Measurements from ENCODE around the gene CAMTA1. TPM values are rescaled to one million over a fixed set of nuclear protein-coding genes. Genes with fewer than 3 reads are reported as not detected.

The CAMTA1 gene
- total RNA-seq, 3 donors from 2014 or later, result 73.4 to 114 (median 82.6) TPM

GRCh38 chr1:7669559-7670311, 884.5 kb downstream of the CAMTA1 start:
- ATAC-seq, result peak; percentile 67

GRCh38 chr1:7670334-7671145, 885.3 kb downstream of the CAMTA1 start:
- intact Hi-C loops (cut with DNase I, micrococcal nuclease), result no loop called here
- no peak for ATAC-seq

More at GRCh38 chr1:7669559-7670311, 884.5 kb downstream of the CAMTA1 start:
- H3K36me3 ChIP-seq (ENCODE audit: low read depth), result no peaks in the 10 kb centered on the region
- intact Hi-C loops (cut with DNase I, micrococcal nuclease), result loop anchor here in 1 of 2 donors (10.0 kb wide), 1 partner anchor 235 kb away; no protein-coding TSS in a partner anchor
- H3K9me3 ChIP-seq, result no peaks in the 10 kb centered on the region
- peak; percentile 59 for TF ChIP-seq CTCF (IDR thresholded peaks at IDR 0.05)
- peak in 2 of 3 donors; percentile 49 to 58 for DNase-seq
- no peak overlapping the region for H3K4me3 ChIP-seq
- H3K4me1 ChIP-seq (ENCODE audit: low read depth), result no peaks in the 10 kb centered on the region

GRCh38 chr1:7671146-7671465, 885.9 kb downstream of the CAMTA1 start:
- TF ChIP-seq CTCF (IDR thresholded peaks at IDR 0.05), result no peak
- DNase-seq, result no peak
- Histone ChIP-seq H3K9me3 (no peaks in the 10 kb centered on the region), H3K36me3 (ENCODE audit: low read depth) (no peaks in the 10 kb centered on the region), H3K4me1 (ENCODE audit: low read depth) (no peaks in the 10 kb centered on the region), H3K4me3 (no peak overlapping the region)
- ATAC-seq, result no peak
- intact Hi-C loops (cut with DNase I, micrococcal nuclease), result no loop called here

More at GRCh38 chr1:7670334-7671145, 885.3 kb downstream of the CAMTA1 start:
- no peaks in the 10 kb centered on the region for H3K4me1 ChIP-seq (ENCODE audit: low read depth)
- no peak overlapping the region for H3K4me3 ChIP-seq
- TF ChIP-seq CTCF (IDR thresholded peaks at IDR 0.05), result no peak
- no peaks in the 10 kb centered on the region for H3K36me3 ChIP-seq (ENCODE audit: low read depth)
- no peak for DNase-seq
- H3K9me3 ChIP-seq, result no peaks in the 10 kb centered on the region

GRCh38 chr1:7671676-7672075, 886.4 kb downstream of the CAMTA1 start:
- intact Hi-C loops (cut with DNase I, micrococcal nuclease), result no loop called here
- Histone ChIP-seq H3K4me3 (no peak overlapping the region), H3K36me3 (ENCODE audit: low read depth) (no peaks in the 10 kb centered on the region), H3K4me1 (ENCODE audit: low read depth) (no peaks in the 10 kb centered on the region), H3K9me3 (no peaks in the 10 kb centered on the region)
- ATAC-seq (no peak), DNase-seq (no peak)
- TF ChIP-seq CTCF (IDR thresholded peaks at IDR 0.05), result no peak

- ATAC-seq (no peak), DNase-seq (no peak)
- no peaks in the 10 kb centered on the region for H3K36me3 ChIP-seq (ENCODE audit: low read depth)
- no peak overlapping the region for H3K4me3 ChIP-seq
- intact Hi-C loops (cut with DNase I, micrococcal nuclease), result no loop called here
- H3K9me3 ChIP-seq, result no peaks in the 10 kb centered on the region
- H3K4me1 ChIP-seq (ENCODE audit: low read depth), result no peaks in the 10 kb centered on the region
- no peak for TF ChIP-seq CTCF (IDR thresholded peaks at IDR 0.05)
Measured at GRCh38 chr1:7672864-7673263, 887.6 kb downstream of the CAMTA1 start.

Measured in mucosa of descending colon (tissue), 3 donors.